ENCODE data around the gene CHPF.

GRCh38 chr2:219581346-219581745, 37.7 kb upstream of the CHPF start:
- TF ChIP-seq REST (IDR thresholded peaks at IDR 0.05; ENCODE audit: insufficient read depth in 1 of 2, low read depth in 2 of 2, low read length in 2 of 2) (no peak), TAF1 (IDR thresholded peaks at IDR 0.05; ENCODE audit: borderline replicate concordance, insufficient read depth, low read length) (no peak), POLR2AphosphoS5 (IDR thresholded peaks at IDR 0.05; ENCODE audit: low read depth, low read length) (no peak), SIN3A (IDR thresholded peaks at IDR 0.05; ENCODE audit: borderline replicate concordance, insufficient read depth, low read length) (no peak)

Measured in PFSK-1 (cell line).